Pancreas (tissue), 10 donors: ENCODE results near the gene FBN2. TPM values are rescaled to one million over a fixed set of nuclear protein-coding genes. Genes with fewer than 3 reads are reported as not detected.

ENCODE experiments used
- ATAC-seq, 4 donors: fragments of 200-7000 bp; cut with Tn5 transposase; one replicate each; pipeline versions ENCODE4 v1.8.0 to v1.9.1; 2020; ENCODE audit warnings: mild to moderate bottlenecking in 4 of 4, moderate library complexity in 4 of 4
- DNase-seq, 6 donors: peaks; one replicate each; pipeline ENCODE4 v3.0.0-alpha.2; 2020
- FAIRE-seq: peaks from 2 replicates; lab custom pipeline; 2012; peaks lifted over from hg19 to GRCh38; lab: Jason Lieb, UNC
- H3K27ac ChIP-seq, 4 donors: fragments of 200-600 bp; sonication (generic); 1 replicate in 3 of 4; 2 replicates in 1 of 4; pipeline versions ENCODE4 v1.5.0 to v1.8.0; 2020
- H3K27me3 ChIP-seq, 4 donors: fragments of 200-600 bp; one replicate each; pipeline ENCODE4 v1.8.0; 2021
- H3K36me3 ChIP-seq, 3 donors: fragments of 200-600 bp; sonication (generic) in 1 of 3; one replicate each; pipeline versions ENCODE4 v1.5.0 to v1.8.0; 2020 to 2021
- H3K4me1 ChIP-seq, 3 donors: fragments of 200-600 bp; one replicate each; pipeline ENCODE4 v1.8.0; 2021
- H3K4me3 ChIP-seq, 4 donors: fragments of 200-600 bp; sonication (generic) in 2 of 4; one replicate each; pipeline versions ENCODE4 v1.5.0 to v1.8.0; 2020 to 2021
- H3K9me3 ChIP-seq, 4 donors: fragments of 200-600 bp; one replicate each; pipeline ENCODE4 v1.8.0; 2021
- CTCF ChIP-seq, 4 donors: fragments of 200-600 bp; sonication (generic) in 3 of 4; IDR thresholded peaks; one replicate each; pipeline versions ENCODE4 v1.5.0 to v1.8.0; 2021; ENCODE audit warnings: antibody characterized with exemption in 4 of 4
- WGBS, 2 donors: extraction: QIAGEN DNeasy Blood & Tissue Kit; methylation state at CpG; one replicate each; pipeline ENCODE4 v1.1.7; 2013; 5-methylcytosine and 5-hydroxymethylcytosine counted together
- intact Hi-C, 3 donors: fragments of 100-400 bp; cut with DNase I; formaldehyde crosslinking; loops; one replicate each; pipeline versions ENCODE4 v1.11.1 to v1.14.2; 2022
- polyA plus RNA-seq, 2 donors: library from polyadenylated mRNA; stranded (reverse); fragments of 200-250 nt; gene quantifications; one replicate each; pipeline ENCODE4 v1.2.3, GENCODE V29; 2013
- total RNA-seq, 6 donors: library from RNA; stranded (reverse); fragmentation: NEBNext Ultra II Directional in 4 of 6; extraction: Animal tissue kit (Norgen Biotek cat#: 25700) in 4 of 6; gene quantifications; one replicate each; pipeline versions ENCODE4 v1.2.1 to v1.2.4, GENCODE V29; 2021 to 2023
- donor health status: healthy with polysubstance abuse.
- donor health status: DM: no; HTN: no; CAD: no; lungs with moderate emphysema.
- donor health status: DM: no; HTN: no; CAD: no.
- donor health status: control.
- donor health status: control.
- donor health status: Bipolar disorder and iron deficiency.
- donor health status: DM: yes; HTN: yes; CAD: no.
- donor health status: DM: no; HTN: no; CAD: no.
- donor health status: DM: no; HTN: no; CAD: no.
- donor health status: DM: yes; HTN: yes; CAD: no.

Gene FBN2
- total and polyA plus RNA-seq, 8 donors: 0.04 to 0.78 (median 0.18) TPM; not detected in 3

DNA sequence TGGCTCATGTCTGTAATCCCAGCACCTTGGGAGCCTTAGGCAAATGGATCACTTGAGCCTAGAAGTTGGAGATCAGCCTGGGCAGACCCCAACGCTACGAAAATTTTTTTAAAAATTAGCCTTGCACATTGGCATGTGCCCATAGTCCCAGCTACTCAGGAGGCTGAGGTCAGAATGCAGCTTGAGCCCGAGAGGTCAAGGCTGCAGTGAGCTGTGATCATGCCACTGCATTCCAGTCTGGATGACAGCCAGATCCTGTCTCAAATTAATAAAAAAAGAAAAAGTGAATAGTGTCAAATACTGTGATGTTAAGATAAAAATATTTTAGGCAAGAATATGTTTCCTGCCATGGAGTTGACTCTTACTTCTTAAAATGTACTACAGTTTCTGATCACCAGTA lies 5.3 kb downstream of the FBN2 start:
- WGBS, 2 donors: 48 to 56% methylated on average over 3 of the region's 3 CpGs
- DNase-seq: no peak
- Histone ChIP-seq H3K9me3 (no peaks in the 10 kb centered on the region), H3K4me1 (peaks cover 0 to 4% (median 0%) of the 10 kb centered on the region in 3 donors), H3K27ac (no peak overlapping the region), H3K27me3 (peaks cover 0 to 36% (median 6%) of the 10 kb centered on the region in 4 donors), H3K4me3 (no peak overlapping the region), H3K36me3 (no peaks in the 10 kb centered on the region)
- ATAC-seq: no peak
- no peak for TF ChIP-seq CTCF (IDR thresholded peaks at IDR 0.05)
- FAIRE-seq: no peak
- intact Hi-C loops: no loop called here

GRCh38 chr5:128532127-128532526 lies 5.9 kb downstream of the FBN2 start:
- H3K4me3 ChIP-seq: no peak overlapping the region
- no peaks in the 10 kb centered on the region for H3K36me3 ChIP-seq
- FAIRE-seq: no peak
- DNase-seq: no peak
- H3K27ac ChIP-seq: no peak overlapping the region
- peaks cover 0 to 33% (median 3%) of the 10 kb centered on the region in 4 donors for H3K27me3 ChIP-seq
- no peak for TF ChIP-seq CTCF (IDR thresholded peaks at IDR 0.05)
- ATAC-seq: no peak
- intact Hi-C loops: no loop called here
- H3K9me3 ChIP-seq: no peaks in the 10 kb centered on the region
- peaks cover 0 to 3% (median 0%) of the 10 kb centered on the region in 3 donors for H3K4me1 ChIP-seq
- 41 to 47% methylated on average over 3 of the region's 3 CpGs for whole genome bisulfite sequencing, 2 donors

DNA sequence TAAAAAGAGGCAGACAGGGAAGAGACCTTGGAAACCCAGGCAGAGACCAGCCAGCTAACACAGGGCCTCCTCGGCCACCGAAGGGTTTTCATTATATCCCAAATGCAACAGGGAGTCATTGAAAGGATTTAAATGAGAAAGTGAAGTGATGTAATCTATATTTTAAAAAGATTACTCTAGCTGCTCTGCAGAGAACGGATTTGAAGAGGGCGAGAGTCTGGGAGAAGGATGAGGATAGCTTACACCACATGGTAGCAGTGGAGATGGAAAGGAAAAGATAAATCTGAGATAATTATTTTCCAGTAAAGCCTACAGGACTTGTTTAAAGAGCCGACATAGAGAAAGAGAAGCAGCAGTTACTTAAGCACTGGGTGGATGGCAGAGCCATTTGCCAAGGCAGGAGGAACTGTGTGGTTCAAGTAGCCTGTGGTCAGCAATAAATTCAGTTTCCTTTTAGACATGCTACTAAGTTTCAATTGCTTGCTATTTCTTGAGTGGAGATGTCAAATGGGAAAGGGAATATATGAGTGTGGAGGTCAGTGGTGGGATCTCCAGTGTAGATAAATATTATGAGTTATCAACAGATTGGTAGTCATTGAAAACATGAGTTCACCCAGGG lies 9.3 kb downstream of the FBN2 start:
- Histone ChIP-seq H3K9me3 (no peaks in the 10 kb centered on the region), H3K27me3 (peaks cover 0 to 4% (median 0%) of the 10 kb centered on the region in 4 donors), H3K27ac (no peak overlapping the region), H3K4me1 (no peaks in the 10 kb centered on the region), H3K36me3 (no peaks in the 10 kb centered on the region), H3K4me3 (no peak overlapping the region)
- ATAC-seq (no peak), FAIRE-seq (no peak), DNase-seq (no peak)
- WGBS, 2 donors: 61 to 78% methylated on average over 5 of the region's 5 CpGs
- no peak for TF ChIP-seq CTCF (IDR thresholded peaks at IDR 0.05)
- intact Hi-C loops: no loop called here

- ATAC-seq (no peak), FAIRE-seq (no peak), DNase-seq (no peak)
- Histone ChIP-seq H3K27me3 (no peaks in the 10 kb centered on the region), H3K4me1 (no peaks in the 10 kb centered on the region), H3K9me3 (no peaks in the 10 kb centered on the region), H3K27ac (no peak overlapping the region), H3K4me3 (no peak overlapping the region), H3K36me3 (no peaks in the 10 kb centered on the region)
- 16 to 25% methylated on average over 2 of the region's 2 CpGs for WGBS, 2 donors
- no peak for TF ChIP-seq CTCF (IDR thresholded peaks at IDR 0.05)
- intact Hi-C loops: no loop called here
Observed at GRCh38 chr5:128528126-128528525, 9.9 kb downstream of the FBN2 start.

DNA sequence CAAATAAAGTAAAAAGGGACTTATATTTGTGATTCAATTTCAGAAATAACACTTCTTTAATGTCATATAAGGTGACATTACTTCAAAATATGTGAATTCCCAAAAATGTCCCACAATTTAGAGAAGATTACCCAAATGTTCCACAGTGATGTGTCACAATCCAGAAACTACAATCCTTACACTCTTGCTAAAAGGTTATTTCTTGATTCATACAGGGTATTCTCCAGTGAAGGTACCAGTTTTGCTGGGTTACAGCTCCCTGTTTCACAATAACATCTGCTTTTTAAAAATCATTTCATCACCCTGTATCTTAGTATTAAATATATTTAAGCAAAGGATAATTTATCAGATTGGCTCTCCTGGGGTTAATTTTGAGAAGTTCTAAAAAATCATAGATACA lies 11.0 kb downstream of the FBN2 start:
- DNase-seq: no peak
- Histone ChIP-seq H3K36me3 (no peaks in the 10 kb centered on the region), H3K27me3 (no peaks in the 10 kb centered on the region), H3K9me3 (no peaks in the 10 kb centered on the region), H3K27ac (no peak overlapping the region), H3K4me3 (no peak overlapping the region), H3K4me1 (no peaks in the 10 kb centered on the region)
- intact Hi-C loops: no loop called here
- ATAC-seq: no peak
- no peak for TF ChIP-seq CTCF (IDR thresholded peaks at IDR 0.05)
- no peak for FAIRE-seq
